ENCODE measurements around the gene USP17L24.
"Not testable (repeated sequence)": the region's sequence is repeated elsewhere in the genome, so short reads cannot be mapped to it uniquely, and the experiment has no call there.

- TF ChIP-seq ZNF274 (IDR thresholded peaks at IDR 0.05; ENCODE audit: low read depth, low read length); YY1 (IDR thresholded peaks at IDR 0.05; ENCODE audit: insufficient read depth, insufficient read length): not testable (repeated sequence)
Measured at GRCh38 chr4:9334358-9334757, 9.4 kb downstream of the USP17L24 start, which contains the start of gene USP17L26.
